Esophagus squamous epithelium (tissue), 5 donors: ENCODE data around the gene SGSM1. TPM values are rescaled to one million over a fixed set of nuclear protein-coding genes. Genes with fewer than 3 reads are reported as not detected.

ENCODE experiments used
- DNase-seq: peaks from one replicate; lab custom pipeline; 2025; lab: John Stamatoyannopoulos, UW
- H3K27ac ChIP-seq, 4 donors: fragments of 200-600 bp; sonication (generic); one replicate each; pipeline ENCODE4 v1.5.1; 2016 to 2019; ENCODE audit warnings: mild to moderate bottlenecking in 1 of 4
- H3K27me3 ChIP-seq, 4 donors: fragments of 200-600 bp; sonication (generic); 1 replicate in 3 of 4; 2 replicates in 1 of 4; pipeline versions ENCODE4 v1.5.1 to v1.6.0; 2017 to 2021; ENCODE audit warnings: antibody characterized with exemption in 1 of 4
- H3K36me3 ChIP-seq, 3 donors: fragments of 200-600 bp; sonication (generic); one replicate each; pipeline ENCODE4 v1.5.1; 2016 to 2019
- H3K4me1 ChIP-seq, 3 donors: fragments of 200-600 bp; sonication (generic); one replicate each; pipeline ENCODE4 v1.5.1; 2017 to 2019
- H3K4me3 ChIP-seq, 4 donors: fragments of 200-600 bp; sonication (generic); 1 replicate in 3 of 4; 2 replicates in 1 of 4; pipeline ENCODE4 v1.5.1; 2016 to 2019; ENCODE audit warnings: mild to moderate bottlenecking in 2 of 4, moderate library complexity in 1 of 4
- H3K9me3 ChIP-seq, 3 donors: fragments of 200-600 bp; sonication (generic); one replicate each; pipeline ENCODE4 v1.5.1; 2016 to 2019
- CTCF ChIP-seq, 6 experiments: fragments of 450-650 bp in 4 of 6; fragments of 200-600 bp in 2 of 6; sonication (generic) in 2 of 6; IDR thresholded peaks; one replicate each; pipeline ENCODE4 v1.5.1; 2016 to 2019; ENCODE audit warnings: antibody characterized with exemption in 6 of 6, mild to moderate bottlenecking in 4 of 6, moderate library complexity in 4 of 6
- POLR2A ChIP-seq, 4 donors: fragments of 450-650 bp; IDR thresholded peaks; one replicate each; pipeline ENCODE4 v1.6.1; 2017; ENCODE audit warnings: antibody characterized with exemption in 4 of 4, mild to moderate bottlenecking in 4 of 4, moderate library complexity in 3 of 4
- WGBS, 2 donors: methylation state at CpG; one replicate each; pipeline ENCODE4 v1.1.5; 2018; 5-methylcytosine and 5-hydroxymethylcytosine counted together
- intact Hi-C: fragments of 100-400 bp; cut with DNase I; formaldehyde crosslinking; loops from one replicate; pipeline ENCODE4 v1.15.0; 2022
- total RNA-seq, 4 donors: library from RNA; depleted of rRNA; stranded (reverse); fragments of >200 nt; gene quantifications; one replicate each; pipeline ENCODE4 v1.1.0, GENCODE V29; 2016
- donor health status: DM: yes; HTN: yes; CAD: no.

SGSM1 gene
- total RNA-seq, 4 donors from 2014 or later: 0.09 to 0.57 (median 0.18) TPM

GRCh38 chr22:24944217-24944937 is 138.4 kb downstream of the SGSM1 start:
- Histone ChIP-seq H3K27me3 (peaks cover 0 to 22% (median 0%) of the 10 kb centered on the region in 4 donors), H3K36me3 (no peaks in the 10 kb centered on the region), H3K27ac (no peak overlapping the region), H3K4me3 (no peak overlapping the region), H3K4me1 (peaks cover 0 to 28% (median 0%) of the 10 kb centered on the region in 3 donors), H3K9me3 (no peaks in the 10 kb centered on the region)
- intact Hi-C loops: no loop called here
- 87 to 89% methylated on average over 10 of the region's 10 CpGs for WGBS, 2 donors
- DNase-seq: no peak
- TF ChIP-seq CTCF (IDR thresholded peaks at IDR 0.05): no peak
- no peak for TF ChIP-seq POLR2A (IDR thresholded peaks at IDR 0.05)

DNA sequence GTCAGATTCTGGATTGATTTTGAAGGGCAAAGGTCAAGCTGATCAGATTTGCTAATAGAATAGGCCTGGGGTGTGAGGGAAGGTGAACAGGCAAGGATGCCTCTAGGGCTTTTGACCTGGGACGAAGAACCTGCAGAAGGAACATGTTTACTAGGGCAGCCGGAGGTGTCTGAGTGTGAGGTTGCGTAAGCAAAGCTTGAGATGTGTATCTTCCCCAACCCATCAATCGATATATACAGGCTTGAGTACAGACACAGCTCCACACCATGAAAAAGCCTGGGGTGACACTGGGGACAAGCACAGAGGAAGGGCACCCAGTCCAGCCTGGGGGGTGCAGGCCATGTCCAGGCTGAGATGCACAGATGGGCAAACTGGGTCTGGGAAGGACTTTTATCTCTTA is 139.4 kb downstream of the SGSM1 start:
- intact Hi-C loops: no loop called here
- WGBS, 2 donors: 70 to 74% methylated on average over 4 of the region's 4 CpGs
- no peak for TF ChIP-seq POLR2A (IDR thresholded peaks at IDR 0.05)
- no peak for TF ChIP-seq CTCF (IDR thresholded peaks at IDR 0.05)
- no peak for DNase-seq
- no peaks in the 10 kb centered on the region for H3K9me3 ChIP-seq
- peaks cover 0 to 22% (median 0%) of the 10 kb centered on the region in 4 donors for H3K27me3 ChIP-seq
- H3K4me1 ChIP-seq: peaks cover 0 to 38% (median 3%) of the 10 kb centered on the region in 3 donors
- H3K4me3 ChIP-seq: no peak overlapping the region
- no peak overlapping the region for H3K27ac ChIP-seq
- no peaks in the 10 kb centered on the region for H3K36me3 ChIP-seq

DNA sequence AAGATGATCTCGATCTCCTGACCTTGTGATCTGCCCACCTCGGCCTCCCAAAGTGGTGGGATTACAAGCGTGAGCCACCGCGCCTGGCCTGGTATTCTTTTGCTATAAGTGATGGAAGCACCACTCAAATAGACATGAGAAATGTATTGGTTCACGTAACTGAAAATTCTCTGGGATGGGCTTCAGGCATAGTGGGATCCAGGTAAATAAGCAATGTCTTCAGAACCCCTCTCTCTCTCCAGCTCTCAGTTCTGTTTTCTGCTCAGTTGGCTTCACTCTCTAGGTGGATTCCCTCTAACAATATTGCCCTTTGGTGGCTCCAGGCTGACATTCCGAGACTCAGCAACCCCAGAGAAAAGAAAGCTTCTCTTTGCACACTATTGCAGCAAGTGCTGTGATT is 141.4 kb downstream of the SGSM1 start:
- Histone ChIP-seq H3K27ac (no peak overlapping the region), H3K9me3 (no peaks in the 10 kb centered on the region), H3K4me3 (no peak overlapping the region), H3K4me1 (peaks cover 0 to 53% (median 3%) of the 10 kb centered on the region in 3 donors), H3K27me3 (peaks cover 0 to 26% (median 0%) of the 10 kb centered on the region in 4 donors), H3K36me3 (no peaks in the 10 kb centered on the region)
- no peak for DNase-seq
- 96% methylated on average over 4 of the region's 7 CpGs; no CpG with 5 or more reads in 1 of the 2 donors for WGBS, 2 donors
- TF ChIP-seq CTCF (IDR thresholded peaks at IDR 0.05): no peak
- no peak for TF ChIP-seq POLR2A (IDR thresholded peaks at IDR 0.05)
- intact Hi-C loops: no loop called here

- no peaks in the 10 kb centered on the region for H3K9me3 ChIP-seq
- peaks cover 0 to 56% (median 3%) of the 10 kb centered on the region in 3 donors for H3K4me1 ChIP-seq
- 48 to 51% methylated on average over 7 to 12 of the region's 12 CpGs for WGBS, 2 donors
- no peak overlapping the region for H3K27ac ChIP-seq
- H3K4me3 ChIP-seq: no peak overlapping the region
- TF ChIP-seq CTCF (IDR thresholded peaks at IDR 0.05) (no peak), POLR2A (IDR thresholded peaks at IDR 0.05) (no peak)
- H3K27me3 ChIP-seq: peaks cover 0 to 31% (median 0%) of the 10 kb centered on the region in 4 donors
- intact Hi-C loops: no loop called here
- DNase-seq: no peak
- H3K36me3 ChIP-seq: no peaks in the 10 kb centered on the region
These were observed 141.9 kb downstream of the SGSM1 start for GRCh38 chr22:24947881-24948280.

DNA sequence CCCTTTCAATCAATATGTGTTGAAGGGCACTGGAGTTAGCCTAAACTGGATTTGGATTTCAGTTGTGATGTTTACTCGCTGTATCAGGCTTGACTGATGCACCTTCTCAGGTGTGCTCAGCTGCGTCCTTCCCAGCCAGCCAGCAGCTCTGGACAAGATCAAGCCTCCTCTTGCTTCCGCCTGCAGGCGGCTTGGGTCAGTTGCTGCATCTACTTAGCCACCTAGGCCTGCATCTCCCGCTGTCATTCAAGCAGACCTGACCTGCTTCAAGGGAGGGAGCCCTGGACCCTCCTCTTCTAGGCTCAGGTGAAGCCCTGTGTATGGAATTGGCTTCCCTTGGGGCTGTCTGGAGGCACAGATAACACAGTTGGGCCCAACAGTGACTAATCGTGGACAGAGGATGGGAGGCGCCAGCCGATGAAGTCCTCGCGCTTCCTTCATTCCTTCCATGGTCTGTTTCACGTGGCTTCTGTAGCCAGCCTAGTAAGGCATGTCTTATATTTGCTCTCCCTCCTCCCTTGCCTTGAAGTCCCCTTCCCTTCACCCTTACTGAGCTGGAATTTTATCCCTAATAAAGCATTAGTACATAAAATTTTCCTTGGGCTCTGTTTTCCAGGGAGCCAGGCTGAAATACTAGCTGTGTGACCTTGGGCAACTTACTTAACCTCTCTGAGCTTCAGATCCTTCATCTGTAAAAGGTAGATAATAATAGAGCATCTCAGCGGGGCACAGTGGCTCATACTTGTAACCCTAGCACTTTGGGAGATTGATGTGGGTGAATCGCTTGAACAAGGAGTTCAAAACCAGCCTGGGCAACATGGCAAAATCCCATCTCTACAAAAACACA is 142.6 kb downstream of the SGSM1 start:
- Histone ChIP-seq H3K4me3 (no peak overlapping the region), H3K36me3 (no peaks in the 10 kb centered on the region), H3K27me3 (peaks cover 0 to 38% (median 0%) of the 10 kb centered on the region in 4 donors), H3K27ac (no peak overlapping the region), H3K4me1 (peaks cover 0 to 62% (median 3%) of the 10 kb centered on the region in 3 donors), H3K9me3 (no peaks in the 10 kb centered on the region)
- intact Hi-C loops: no loop called here
- TF ChIP-seq POLR2A (IDR thresholded peaks at IDR 0.05) (no peak), CTCF (IDR thresholded peaks at IDR 0.05) (no peak)
- 36 to 70% methylated on average over 10 to 12 of the region's 13 CpGs for WGBS, 2 donors
- no peak for DNase-seq
